Measurements from ENCODE around the gene SYNJ2. TPM values are rescaled to one million over a fixed set of nuclear protein-coding genes. Genes with fewer than 3 reads are reported as not detected.

SYNJ2 gene
- total RNA-seq, 2 experiments from 2014 or later: 26.2 to 32.1 TPM

DNA sequence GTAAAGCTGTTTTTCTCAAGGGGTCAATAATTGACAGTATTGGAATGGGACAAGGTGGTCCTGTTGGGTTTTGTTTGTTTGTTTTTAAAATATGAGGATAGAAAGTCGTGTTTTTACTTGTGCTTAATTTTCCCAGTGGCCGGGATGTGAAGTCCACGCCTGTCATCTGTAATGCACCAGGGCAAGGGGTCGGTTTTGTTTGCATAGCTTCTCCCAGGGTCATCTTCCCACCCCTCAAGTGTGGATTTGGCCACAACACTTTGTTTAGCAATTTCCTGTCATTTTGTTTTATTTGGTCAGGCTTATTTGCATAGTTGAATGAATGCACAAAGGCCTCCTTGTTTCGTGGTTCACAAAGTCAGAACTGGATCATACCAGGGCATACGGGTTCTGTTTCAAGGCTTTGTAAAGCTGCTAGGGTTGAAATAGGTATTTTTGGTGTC is 29.8 kb downstream of the SYNJ2 start:
- no peak for DNase-seq
- H3K27ac Mint-ChIP-seq: no peak overlapping the region
- no peak overlapping the region for H3K4me3 Mint-ChIP-seq
- no peaks in the 10 kb centered on the region for H3K27me3 Mint-ChIP-seq
- no peak for ATAC-seq (ENCODE audit: low read depth)
- POLR2A ChIA-PET: no interaction called here
- H3K9me3 Mint-ChIP-seq: no peaks in the 10 kb centered on the region
- peaks cover 60% of the 10 kb centered on the region for H3K4me1 Mint-ChIP-seq
- peaks cover 30% of the 10 kb centered on the region for H3K36me3 Mint-ChIP-seq

DNA sequence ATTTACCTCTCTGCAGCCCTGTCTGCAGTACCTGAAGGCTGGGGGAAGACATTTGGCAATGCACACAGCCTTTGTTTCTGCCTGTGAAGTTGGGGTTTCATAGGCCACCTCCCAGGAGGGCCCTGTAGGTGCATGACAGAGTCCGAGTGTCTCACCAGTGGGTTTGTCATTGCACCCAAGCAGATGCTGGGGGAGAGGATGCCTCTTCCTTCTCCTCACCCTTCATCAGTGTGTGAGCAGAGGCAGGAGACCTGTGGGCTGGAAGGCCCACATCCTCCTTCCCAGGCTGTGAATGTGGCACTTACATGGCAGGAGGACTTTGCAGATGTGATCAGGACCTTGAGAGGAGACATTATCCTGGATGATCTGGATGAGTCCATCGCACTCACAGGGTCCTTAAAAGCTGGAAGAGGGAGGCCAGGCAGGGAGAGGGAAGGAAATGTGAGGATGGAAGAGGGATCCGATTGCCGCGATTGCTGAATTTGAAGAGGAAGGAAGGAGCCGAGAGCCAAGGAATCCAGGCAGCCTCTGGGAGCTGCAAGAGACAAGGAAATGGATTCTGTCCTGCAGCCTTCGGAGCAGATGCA is 30.4 kb downstream of the SYNJ2 start:
- no peak overlapping the region for H3K27ac Mint-ChIP-seq
- DNase-seq (no peak), ATAC-seq (ENCODE audit: low read depth) (no peak)
- H3K27me3 Mint-ChIP-seq: no peaks in the 10 kb centered on the region
- POLR2A ChIA-PET: no interaction called here
- no peaks in the 10 kb centered on the region for H3K9me3 Mint-ChIP-seq
- no peak overlapping the region for H3K4me3 Mint-ChIP-seq
- H3K4me1 Mint-ChIP-seq: peaks cover 60% of the 10 kb centered on the region
- H3K36me3 Mint-ChIP-seq: peaks cover 30% of the 10 kb centered on the region

DNA sequence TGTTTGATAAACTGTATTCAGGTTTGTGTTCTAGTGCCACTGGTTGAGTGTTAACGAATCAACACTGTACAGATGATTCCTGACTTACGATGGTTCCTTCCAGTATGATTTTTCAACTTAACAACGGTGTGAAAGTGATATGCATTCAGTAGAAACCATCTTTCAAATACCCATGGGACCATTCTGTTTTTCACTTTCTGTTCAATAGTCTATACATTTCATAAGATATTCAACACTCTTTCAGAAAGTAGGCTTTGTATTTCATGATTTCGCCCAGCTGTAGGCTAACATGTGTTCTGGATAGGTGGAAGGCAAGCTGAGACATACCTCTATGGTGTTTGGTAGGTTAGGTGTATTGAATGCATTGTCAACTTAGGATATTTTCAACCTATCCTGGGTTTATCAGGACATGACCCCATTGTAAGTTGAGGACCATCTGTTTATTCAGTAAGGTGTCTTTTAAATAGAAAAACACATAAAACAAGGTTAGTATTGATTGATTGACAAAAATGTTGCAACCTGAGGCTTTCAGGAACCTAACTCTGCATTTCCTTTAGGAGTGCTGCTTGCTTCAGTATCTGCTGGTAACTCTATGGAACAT is 32.3 kb downstream of the SYNJ2 start:
- peaks cover 47% of the 10 kb centered on the region for H3K4me1 Mint-ChIP-seq
- H3K27ac Mint-ChIP-seq: peak overlapping the region; percentile 5
- H3K27me3 Mint-ChIP-seq: no peaks in the 10 kb centered on the region
- H3K36me3 Mint-ChIP-seq: peaks cover 27% of the 10 kb centered on the region
- DNase-seq (no peak), ATAC-seq (ENCODE audit: low read depth) (no peak)
- H3K9me3 Mint-ChIP-seq: no peaks in the 10 kb centered on the region
- POLR2A ChIA-PET: interaction anchor here (1.2 to 1.6 kb wide), 2 partner anchors 12 to 15 kb away, joined by 5 to 7 read pairs; no protein-coding TSS in a partner anchor
- H3K4me3 Mint-ChIP-seq: no peak overlapping the region

DNA sequence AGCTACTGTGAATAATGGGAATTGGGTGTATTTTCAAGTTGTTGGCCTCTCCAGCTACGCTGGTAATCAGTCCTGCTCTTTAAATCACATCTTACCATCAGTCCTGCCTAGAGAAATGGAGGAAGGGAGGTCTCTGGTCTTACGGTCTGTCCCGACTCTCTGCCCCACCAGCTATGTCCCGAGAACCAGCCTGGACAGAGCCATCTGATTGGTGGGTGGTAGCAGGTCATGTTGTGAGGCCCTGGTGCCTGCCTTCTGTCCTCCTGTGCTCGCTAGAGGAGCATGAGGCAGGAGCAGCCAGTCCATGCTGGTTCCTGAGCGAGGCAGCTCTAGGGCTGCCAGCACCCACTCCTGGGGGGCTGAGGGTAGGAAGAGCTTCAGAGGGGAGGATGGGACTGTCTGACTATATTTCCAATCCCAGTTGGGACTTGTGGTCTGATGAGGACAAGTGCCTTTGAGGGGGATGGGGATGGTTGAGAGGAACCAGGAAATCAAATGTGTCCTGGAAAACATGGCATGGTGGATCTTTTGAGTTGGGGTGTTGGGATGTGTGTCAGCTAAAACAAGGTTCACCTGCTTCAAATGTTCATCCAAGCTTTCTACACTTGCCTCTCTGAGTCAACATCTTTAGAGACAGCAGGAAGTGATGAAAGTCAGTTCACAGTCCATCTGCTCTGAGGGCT is 33.0 kb downstream of the SYNJ2 start:
- H3K4me3 Mint-ChIP-seq: peak overlapping the region; percentile 1
- peaks cover 41% of the 10 kb centered on the region for H3K4me1 Mint-ChIP-seq
- H3K9me3 Mint-ChIP-seq: no peaks in the 10 kb centered on the region
- POLR2A ChIA-PET: interaction anchor here (1.2 to 1.6 kb wide), 2 partner anchors 12 to 14 kb away, joined by 5 to 7 read pairs; no protein-coding TSS in a partner anchor
- peak overlapping the region; percentile 44 for H3K27ac Mint-ChIP-seq
- H3K27me3 Mint-ChIP-seq: no peaks in the 10 kb centered on the region
- DNase-seq (no peak), ATAC-seq (ENCODE audit: low read depth) (peak; percentile 69)
- H3K36me3 Mint-ChIP-seq: peaks cover 27% of the 10 kb centered on the region

DNA sequence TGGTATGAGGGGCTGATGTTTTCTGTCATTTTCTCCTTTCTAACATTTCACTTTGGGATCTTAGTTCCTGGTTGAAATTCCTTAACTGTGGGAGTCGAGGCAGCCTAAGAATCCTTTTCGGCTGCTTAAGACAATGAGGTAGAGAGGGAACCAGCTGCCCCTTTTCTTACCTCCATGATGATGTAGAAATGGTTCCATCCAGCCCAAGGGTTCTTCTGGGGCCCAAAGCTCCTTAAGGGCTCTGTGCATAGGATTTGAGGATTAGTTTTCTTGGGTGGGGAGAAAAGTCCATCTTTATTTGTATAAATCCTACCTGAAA is 33.5 kb downstream of the SYNJ2 start:
- peaks cover 40% of the 10 kb centered on the region for H3K4me1 Mint-ChIP-seq

DNA sequence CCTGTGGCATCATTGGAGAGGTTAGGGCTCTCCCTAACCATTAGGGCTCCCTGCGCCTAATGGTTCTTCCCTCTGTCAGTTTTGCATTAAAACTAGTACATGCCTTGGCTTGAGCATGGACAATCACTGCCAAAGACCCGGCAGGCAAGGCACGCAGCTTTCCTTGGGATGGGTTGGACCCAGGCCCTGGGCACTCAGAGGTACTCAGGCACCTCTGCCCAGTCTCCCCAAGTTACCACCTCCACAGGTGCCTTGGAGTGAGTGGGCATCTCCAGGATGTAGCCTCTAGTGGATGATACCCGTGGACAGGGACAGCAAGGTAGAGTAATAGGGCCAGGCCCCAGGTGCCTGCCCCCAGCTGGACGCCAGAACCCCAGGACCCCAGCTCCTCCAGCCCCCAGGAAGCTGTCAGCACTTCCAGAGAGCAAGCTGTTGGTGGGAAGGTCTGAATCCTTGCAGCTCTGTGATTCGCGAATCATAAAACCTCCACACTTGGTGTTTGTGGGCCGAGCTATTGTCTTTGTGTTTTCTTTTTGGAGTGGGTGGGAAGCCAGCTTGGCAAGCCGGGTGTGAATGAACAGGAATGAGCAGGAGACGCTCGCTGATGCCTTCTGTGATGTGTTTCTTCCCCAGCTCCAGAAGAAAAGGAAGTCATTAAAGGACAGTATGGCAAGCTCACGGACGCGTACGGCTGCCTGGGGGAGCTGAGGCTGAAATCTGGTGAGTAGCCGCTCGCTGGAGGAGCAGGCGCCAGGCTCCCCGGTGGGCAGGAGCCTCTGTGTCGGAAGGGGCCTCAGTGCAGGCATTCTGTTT is 35.1 kb downstream of the SYNJ2 start:
- Mint-ChIP-seq H3K27ac (no peak overlapping the region), H3K36me3 (peaks cover 28% of the 10 kb centered on the region), H3K4me1 (peaks cover 26% of the 10 kb centered on the region), H3K9me3 (no peaks in the 10 kb centered on the region), H3K27me3 (no peaks in the 10 kb centered on the region), H3K4me3 (no peak overlapping the region)
- ATAC-seq (ENCODE audit: low read depth): no peak
- POLR2A ChIA-PET: interaction anchor here (1.1 kb wide), 1 partner anchor 10 kb away, joined by 3 read pairs; no protein-coding TSS in a partner anchor
- no peak for DNase-seq

More for the DNA sequence above, 33.5 kb downstream of the SYNJ2 start:
- no peak for ATAC-seq (ENCODE audit: low read depth)
- no peak for DNase-seq
- Mint-ChIP-seq H3K27ac (peak overlapping the region; percentile 44), H3K9me3 (no peaks in the 10 kb centered on the region), H3K27me3 (no peaks in the 10 kb centered on the region), H3K4me3 (peak overlapping the region; percentile 1), H3K36me3 (peaks cover 31% of the 10 kb centered on the region)
- POLR2A ChIA-PET: interaction anchor here (1.2 to 1.6 kb wide), 2 partner anchors 11 to 14 kb away, joined by 5 to 7 read pairs; no protein-coding TSS in a partner anchor

DNA sequence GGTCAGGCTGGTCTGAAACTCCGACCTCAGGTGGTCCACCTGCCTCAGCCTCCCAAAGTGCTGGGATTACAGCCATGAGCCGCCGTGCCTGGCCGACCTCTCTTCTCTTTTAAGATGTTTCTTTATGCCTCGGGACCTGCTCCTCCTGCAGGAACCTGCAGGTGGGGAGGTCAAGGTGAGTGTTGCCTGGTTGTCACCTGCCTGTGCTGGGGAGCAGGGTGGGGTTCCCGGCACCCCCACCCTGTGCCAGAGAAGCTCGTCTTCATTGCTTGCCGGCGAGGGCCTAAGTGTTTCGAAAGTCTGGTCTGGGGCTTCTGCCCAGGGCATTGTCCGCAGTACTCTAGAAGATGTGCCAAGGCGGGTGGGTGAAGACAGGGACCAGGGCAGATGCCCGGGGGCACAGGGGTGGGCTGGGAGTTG is 36.0 kb downstream of the SYNJ2 start:
- H3K27ac Mint-ChIP-seq: no peak overlapping the region
- peaks cover 20% of the 10 kb centered on the region for H3K4me1 Mint-ChIP-seq
- DNase-seq: no peak
- no peaks in the 10 kb centered on the region for H3K9me3 Mint-ChIP-seq
- H3K36me3 Mint-ChIP-seq: peaks cover 24% of the 10 kb centered on the region
- POLR2A ChIA-PET: interaction anchor here (1.1 kb wide), 1 partner anchor 9 kb away, joined by 3 read pairs; no protein-coding TSS in a partner anchor
- ATAC-seq (ENCODE audit: low read depth): no peak
- H3K27me3 Mint-ChIP-seq: no peaks in the 10 kb centered on the region
- H3K4me3 Mint-ChIP-seq: no peak overlapping the region

DNA sequence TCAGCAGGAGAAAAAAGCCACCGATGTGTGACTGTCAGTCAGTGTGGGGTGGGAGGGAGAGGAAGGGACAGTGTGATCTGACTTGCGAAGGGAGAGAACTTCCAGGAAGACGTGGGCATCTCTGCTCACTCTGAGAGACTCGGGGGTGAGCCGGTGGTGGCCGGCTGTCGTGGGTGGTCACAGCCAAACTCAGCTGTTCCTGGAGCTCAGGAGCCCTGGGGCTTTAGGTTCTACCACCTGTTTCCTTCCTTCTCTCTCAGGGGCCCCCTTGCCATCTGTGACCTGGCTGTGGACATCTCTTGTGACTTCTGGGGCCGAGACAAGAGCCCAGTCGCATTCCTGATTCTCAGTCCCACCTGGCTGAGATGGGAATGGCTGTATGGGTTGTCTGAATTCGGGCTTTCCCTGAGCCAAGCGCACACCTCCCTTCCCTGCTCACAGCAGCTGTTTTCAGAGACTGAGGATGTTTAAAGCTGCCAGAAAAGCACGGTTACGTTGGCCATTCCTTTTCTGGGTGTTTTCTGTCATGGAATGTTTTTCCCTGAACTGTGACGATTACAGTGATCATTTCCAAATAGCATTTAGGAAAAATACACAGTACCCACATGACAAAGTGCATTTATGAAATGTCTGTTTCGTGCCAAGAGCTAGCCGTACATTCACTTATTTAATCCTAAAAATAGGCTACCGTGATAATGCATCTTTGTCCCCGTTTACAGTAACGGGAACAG is 36.5 kb downstream of the SYNJ2 start:
- DNase-seq (no peak), ATAC-seq (ENCODE audit: low read depth) (no peak)
- H3K27me3 Mint-ChIP-seq: no peaks in the 10 kb centered on the region
- H3K36me3 Mint-ChIP-seq: peaks cover 24% of the 10 kb centered on the region
- POLR2A ChIA-PET: interaction anchor here (1.1 kb wide), 1 partner anchor 9 kb away, joined by 3 read pairs; no protein-coding TSS in a partner anchor
- no peak overlapping the region for H3K4me3 Mint-ChIP-seq
- H3K4me1 Mint-ChIP-seq: peaks cover 19% of the 10 kb centered on the region
- H3K9me3 Mint-ChIP-seq: no peaks in the 10 kb centered on the region
- no peak overlapping the region for H3K27ac Mint-ChIP-seq

DNA sequence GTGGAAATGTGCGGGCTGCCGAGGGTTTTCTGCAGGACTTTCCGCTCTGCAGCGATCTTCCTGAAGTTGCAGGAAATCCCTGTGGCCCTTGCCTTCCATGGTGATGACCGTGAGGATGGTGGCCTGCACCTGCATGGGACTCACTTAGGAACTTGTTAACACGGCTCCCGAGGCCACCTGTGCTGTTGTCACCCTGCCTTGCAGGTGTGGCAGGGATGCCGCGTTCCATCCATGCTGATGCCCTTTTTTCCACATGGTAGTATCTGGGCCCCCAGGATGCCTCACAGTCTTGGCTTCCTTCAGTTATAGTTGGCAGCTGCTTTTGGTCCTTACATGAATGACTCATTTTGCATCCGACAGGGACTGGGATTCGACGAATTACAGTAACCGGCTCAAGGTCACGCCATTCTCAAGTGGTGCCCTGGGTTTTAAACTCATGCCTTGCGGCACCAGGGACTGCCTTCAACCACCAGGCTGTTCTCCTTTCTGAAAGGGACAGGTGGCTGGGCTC is 37.2 kb downstream of the SYNJ2 start:
- H3K4me3 Mint-ChIP-seq: no peak overlapping the region
- ATAC-seq (ENCODE audit: low read depth): no peak
- POLR2A ChIA-PET: no interaction called here
- H3K4me1 Mint-ChIP-seq: peaks cover 13% of the 10 kb centered on the region
- H3K9me3 Mint-ChIP-seq: no peaks in the 10 kb centered on the region
- H3K27me3 Mint-ChIP-seq: no peaks in the 10 kb centered on the region
- no peak overlapping the region for H3K27ac Mint-ChIP-seq
- DNase-seq: no peak
- peaks cover 20% of the 10 kb centered on the region for H3K36me3 Mint-ChIP-seq

DNA sequence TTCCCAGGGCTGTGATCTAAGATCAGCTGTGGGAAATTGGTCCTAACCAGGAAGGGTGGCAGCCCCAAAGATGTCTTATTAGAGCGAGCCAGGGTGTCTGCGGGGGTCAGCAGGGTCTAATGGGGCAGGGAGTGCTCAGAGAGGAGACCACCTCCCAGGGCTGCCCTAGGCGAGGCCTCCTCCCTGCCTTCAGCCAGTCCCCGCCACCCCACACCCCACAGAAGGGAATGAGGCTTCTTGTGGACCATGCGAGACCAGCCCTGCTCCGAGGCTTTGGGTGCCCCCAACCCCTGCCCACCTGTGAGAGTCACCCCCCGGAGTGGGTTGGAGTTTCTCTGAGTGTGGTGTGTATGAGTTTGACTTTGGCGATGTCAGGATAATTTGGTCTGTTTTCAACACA is 37.8 kb downstream of the SYNJ2 start:
- Mint-ChIP-seq H3K27ac (no peak overlapping the region), H3K36me3 (peaks cover 20% of the 10 kb centered on the region), H3K27me3 (no peaks in the 10 kb centered on the region), H3K4me1 (peaks cover 10% of the 10 kb centered on the region), H3K4me3 (no peak overlapping the region), H3K9me3 (no peaks in the 10 kb centered on the region)
- POLR2A ChIA-PET: interaction anchor here (1.0 kb wide), 1 partner anchor 12 kb away, joined by 4 read pairs; no protein-coding TSS in a partner anchor
- DNase-seq (no peak), ATAC-seq (ENCODE audit: low read depth) (no peak)

DNA sequence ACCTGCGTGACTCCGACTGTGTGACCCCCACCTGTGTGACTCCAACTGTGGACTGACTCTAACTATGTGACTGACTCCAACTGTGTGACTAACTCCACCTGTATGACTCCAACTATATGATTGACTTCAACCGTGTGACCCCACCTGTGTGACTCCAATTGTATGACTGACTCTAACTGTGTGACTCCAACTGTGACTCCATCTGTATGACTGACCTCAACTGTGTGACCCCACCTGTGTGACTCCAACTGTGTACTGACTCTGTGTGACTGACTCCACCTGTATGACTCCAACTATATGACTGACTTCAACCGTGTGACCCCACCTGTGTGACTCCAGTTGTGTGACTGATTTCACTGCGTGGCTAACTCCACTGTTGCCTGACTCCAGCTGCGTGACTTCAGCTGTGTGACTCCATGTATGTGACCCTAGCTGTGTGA is 38.6 kb downstream of the SYNJ2 start:
- H3K9me3 Mint-ChIP-seq: no peaks in the 10 kb centered on the region
- POLR2A ChIA-PET: interaction anchor here (1.0 kb wide), 1 partner anchor 11 kb away, joined by 4 read pairs; no protein-coding TSS in a partner anchor
- no peak overlapping the region for H3K27ac Mint-ChIP-seq
- peaks cover 18% of the 10 kb centered on the region for H3K36me3 Mint-ChIP-seq
- no peaks in the 10 kb centered on the region for H3K27me3 Mint-ChIP-seq
- H3K4me3 Mint-ChIP-seq: no peak overlapping the region
- DNase-seq: no peak
- ATAC-seq (ENCODE audit: low read depth): no peak
- H3K4me1 Mint-ChIP-seq: peaks cover 3% of the 10 kb centered on the region

DNA sequence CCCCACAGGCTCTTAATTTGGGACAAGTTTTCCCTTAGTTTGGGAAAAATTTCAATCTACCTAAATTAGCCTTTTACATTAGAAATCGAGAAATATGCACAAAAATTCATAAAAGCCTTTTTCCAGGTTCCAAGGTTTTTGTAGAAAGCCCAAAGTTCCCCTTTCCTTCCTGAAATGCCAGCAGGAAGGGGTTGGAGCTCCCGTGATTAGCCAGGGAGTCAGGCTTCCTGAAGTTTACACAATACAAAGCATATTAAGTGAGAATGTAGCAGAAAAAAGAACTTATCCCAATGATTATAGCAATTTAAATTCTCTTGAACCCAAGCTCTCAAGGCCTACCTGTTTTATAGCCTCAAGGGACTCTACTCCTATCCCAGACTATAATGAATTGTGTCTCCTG is 39.1 kb downstream of the SYNJ2 start:
- H3K4me3 Mint-ChIP-seq: no peak overlapping the region
- DNase-seq: no peak
- no peaks in the 10 kb centered on the region for H3K27me3 Mint-ChIP-seq
- H3K4me1 Mint-ChIP-seq: peaks cover 6% of the 10 kb centered on the region
- POLR2A ChIA-PET: no interaction called here
- no peak for ATAC-seq (ENCODE audit: low read depth)
- H3K36me3 Mint-ChIP-seq: peaks cover 18% of the 10 kb centered on the region
- H3K27ac Mint-ChIP-seq: no peak overlapping the region
- H3K9me3 Mint-ChIP-seq: no peaks in the 10 kb centered on the region

Measured in activated naive CD8-positive, alpha-beta T cell treated with anti-CD3 and anti-CD28 coated beads, Interleukin-2, amount 10 ng/mL, durations not matched to agents 7 days and 5 days (primary cell).